B cell (primary cell): ENCODE results near the gene TIMELESS.

ENCODE experiments used
- CTCF ChIP-seq: fragments of 200-600 bp; IDR thresholded peaks from one replicate; pipeline ENCODE4 v1.8.0; 2022; ENCODE audit warnings: antibody characterized with exemption, mild to moderate bottlenecking
- EZH2 ChIP-seq: IDR thresholded peaks from 2 replicates; pipeline ENCODE4 v1.6.1; 2012; ENCODE audit warnings: borderline replicate concordance, low read depth, mild to moderate bottlenecking, moderate library complexity, low read length; ENCODE audit not compliant: insufficient read depth, poor library complexity, severe bottlenecking

GRCh38 chr12:56417739-56418138, 31.5 kb downstream of the TIMELESS start:
- no peak for TF ChIP-seq CTCF
- TF ChIP-seq EZH2, result no peak
